Heart right ventricle (tissue), 16 donors: ENCODE results near the gene TANGO2. TPM values are rescaled to one million over a fixed set of nuclear protein-coding genes. Genes with fewer than 3 reads are reported as not detected.

Source experiments
- ATAC-seq, 8 donors: fragments of 200-7000 bp; cut with Tn5 transposase; one replicate each; pipeline ENCODE4 v1.9.1; 2020; ENCODE audit warnings: mild to moderate bottlenecking in 8 of 8, moderate library complexity in 8 of 8, moderate number of reproducible peaks in 1 of 8
- DNase-seq, 2 donors: peaks; one replicate each; pipeline ENCODE4 v3.0.0-alpha.2; 2020
- H3K27ac ChIP-seq, 10 donors: fragments of 200-600 bp; sonication (generic) in 2 of 10; one replicate each; pipeline versions ENCODE4 v1.5.0 to v1.8.0; 2020 to 2022; ENCODE audit warnings: mild to moderate bottlenecking in 3 of 10
- H3K27me3 ChIP-seq, 7 donors: fragments of 200-600 bp; one replicate each; pipeline ENCODE4 v1.8.0; 2021 to 2022; ENCODE audit warnings: mild to moderate bottlenecking in 2 of 7
- H3K36me3 ChIP-seq, 9 donors: fragments of 200-600 bp; sonication (generic) in 1 of 9; one replicate each; pipeline versions ENCODE4 v1.5.0 to v1.8.0; 2020 to 2022; ENCODE audit warnings: mild to moderate bottlenecking in 2 of 9
- H3K4me1 ChIP-seq, 9 donors: fragments of 200-600 bp; sonication (generic) in 1 of 9; one replicate each; pipeline versions ENCODE4 v1.5.0 to v1.8.0; 2020 to 2022; ENCODE audit warnings: mild to moderate bottlenecking in 4 of 9
- H3K4me3 ChIP-seq, 10 donors: fragments of 200-600 bp; sonication (generic) in 2 of 10; one replicate each; pipeline versions ENCODE4 v1.5.0 to v1.8.0; 2020 to 2022; ENCODE audit warnings: mild to moderate bottlenecking in 7 of 10, moderate library complexity in 2 of 10
- H3K9me3 ChIP-seq, 11 donors: fragments of 200-600 bp in 10 of 11; sonication (generic) in 2 of 11; one replicate each; pipeline versions ENCODE4 v1.5.0 to v1.8.0; 2013 to 2022; ENCODE audit warnings: mild to moderate bottlenecking in 2 of 11, control low read depth in 1 of 11, moderate library complexity in 1 of 11
- WGBS, 2 donors: extraction: QIAGEN DNeasy Blood & Tissue Kit; methylation state at CpG; one replicate each; pipeline ENCODE4 v1.1.7; 2013; ENCODE audit warnings: inconsistent platforms in 1 of 2; 5-methylcytosine and 5-hydroxymethylcytosine counted together
- intact Hi-C, 10 donors: fragments of 100-400 bp; cut with DNase I; formaldehyde crosslinking; loops; one replicate each; pipeline versions ENCODE4 v1.11.1 to v1.14.2; 2022
- polyA plus RNA-seq, 2 donors: library from polyadenylated mRNA; stranded (reverse); fragments of 200-250 nt; gene quantifications; one replicate each; pipeline ENCODE4 v1.2.3, GENCODE V29; 2013
- total RNA-seq, 10 donors: library from RNA; stranded (reverse); fragmentation: NEBNext Ultra II Directional in 3 of 10; extraction: Animal tissue kit (Norgen Biotek cat#: 25700) in 3 of 10; gene quantifications; one replicate each; pipeline versions ENCODE4 v1.2.1 to v1.2.4, GENCODE V29; 2021 to 2023
- TF ChIP-seq, protein P1 (sequence below), 9 donors: fragments of 200-600 bp; sonication (generic) in 2 of 9; IDR thresholded peaks; one replicate each; pipeline versions ENCODE4 v1.5.0 to v1.8.0; 2021 to 2022; ENCODE audit warnings: antibody characterized with exemption in 9 of 9, mild to moderate bottlenecking in 5 of 9, moderate library complexity in 1 of 9
- donor health status: Arrhythmogenic right ventricular cardiomyopathy.
- donor health status: ischemic (EF 13 %, LVEDD 7.1; RV severe dilation, severe dysfunction).
- donor health status: healthy with polysubstance abuse.
- donor health status: DM: no; HTN: yes; CAD: no.
- donor health status: DM: no; HTN: no; CAD: no.
- donor health status: ischemic (EF 25% LVEDD 6.9; RV normal size, moderate dysfunction).
- donor health status: ischemic (EF 25% LVEDD 5.7; RV mildly dilated, moderate dysfunction).
- donor health status: healthy.
- donor health status: DM: yes; HTN: yes; CAD: no.
- donor health status: Ischemic cardiomyopathy.
- donor health status: ischemic (EF 35%, LVEDD 5.7; RV mildly dilated, moderate dysfunction).
- donor health status: nonischemic (EF 11% LVEDD 7.7; RV severe dilation, severe dysfunction).
- donor health status: DM: yes; HTN: yes; CAD: no.
- donor health status: PGD.
- donor health status: ischemic (EF 29% LVEDD 5.4; RV normal size, mild dysfunction).
- donor health status: nonischemic (EF 23%, LVEDD 6.1; RV moderate dilation, normal function).

The TANGO2 gene
- total and polyA plus RNA-seq, 12 donors, result 34.1 to 139 (median 81.0) TPM

DNA sequence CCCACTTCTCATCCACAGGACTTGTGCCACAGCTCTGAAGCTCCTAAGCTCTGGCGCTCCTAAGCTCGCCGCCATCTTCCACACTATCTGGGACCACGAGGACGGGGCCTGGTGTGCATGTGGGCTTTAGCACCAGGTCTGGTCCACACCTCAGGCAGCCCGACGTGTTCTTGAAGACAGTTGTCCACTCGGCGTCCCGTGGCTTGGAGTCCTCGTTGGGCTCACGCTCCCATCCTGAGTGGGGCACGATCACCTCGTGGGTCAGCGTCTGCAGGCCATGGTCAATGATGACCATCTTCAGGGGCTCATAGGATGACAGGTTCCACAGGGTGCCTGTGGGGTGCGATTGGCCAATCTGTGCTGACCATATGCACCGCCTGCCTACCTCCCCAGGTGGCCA is 42.2 kb upstream of the TANGO2 start:
- no peaks in the 10 kb centered on the region for H3K9me3 ChIP-seq
- intact Hi-C loops, result loop anchor here in 1 of 10 donors (10.0 kb wide), 1 partner anchor 146 kb away; no protein-coding TSS in a partner anchor
- TF ChIP-seq, protein P1, sequence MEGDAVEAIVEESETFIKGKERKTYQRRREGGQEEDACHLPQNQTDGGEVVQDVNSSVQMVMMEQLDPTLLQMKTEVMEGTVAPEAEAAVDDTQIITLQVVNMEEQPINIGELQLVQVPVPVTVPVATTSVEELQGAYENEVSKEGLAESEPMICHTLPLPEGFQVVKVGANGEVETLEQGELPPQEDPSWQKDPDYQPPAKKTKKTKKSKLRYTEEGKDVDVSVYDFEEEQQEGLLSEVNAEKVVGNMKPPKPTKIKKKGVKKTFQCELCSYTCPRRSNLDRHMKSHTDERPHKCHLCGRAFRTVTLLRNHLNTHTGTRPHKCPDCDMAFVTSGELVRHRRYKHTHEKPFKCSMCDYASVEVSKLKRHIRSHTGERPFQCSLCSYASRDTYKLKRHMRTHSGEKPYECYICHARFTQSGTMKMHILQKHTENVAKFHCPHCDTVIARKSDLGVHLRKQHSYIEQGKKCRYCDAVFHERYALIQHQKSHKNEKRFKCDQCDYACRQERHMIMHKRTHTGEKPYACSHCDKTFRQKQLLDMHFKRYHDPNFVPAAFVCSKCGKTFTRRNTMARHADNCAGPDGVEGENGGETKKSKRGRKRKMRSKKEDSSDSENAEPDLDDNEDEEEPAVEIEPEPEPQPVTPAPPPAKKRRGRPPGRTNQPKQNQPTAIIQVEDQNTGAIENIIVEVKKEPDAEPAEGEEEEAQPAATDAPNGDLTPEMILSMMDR (IDR thresholded peaks at IDR 0.05), result no peak
- 95% methylated on average over 17 of the region's 17 CpGs for WGBS, 2 donors
- ATAC-seq (no peak), DNase-seq (no peak)
- no peaks in the 10 kb centered on the region for H3K27me3 ChIP-seq
- H3K27ac ChIP-seq, result no peak overlapping the region
- peaks cover 10 to 31% (median 15%) of the 10 kb centered on the region in 9 donors for H3K4me1 ChIP-seq
- H3K4me3 ChIP-seq, result no peak overlapping the region
- H3K36me3 ChIP-seq, result peaks cover 0 to 66% (median 16%) of the 10 kb centered on the region in 9 donors

DNA sequence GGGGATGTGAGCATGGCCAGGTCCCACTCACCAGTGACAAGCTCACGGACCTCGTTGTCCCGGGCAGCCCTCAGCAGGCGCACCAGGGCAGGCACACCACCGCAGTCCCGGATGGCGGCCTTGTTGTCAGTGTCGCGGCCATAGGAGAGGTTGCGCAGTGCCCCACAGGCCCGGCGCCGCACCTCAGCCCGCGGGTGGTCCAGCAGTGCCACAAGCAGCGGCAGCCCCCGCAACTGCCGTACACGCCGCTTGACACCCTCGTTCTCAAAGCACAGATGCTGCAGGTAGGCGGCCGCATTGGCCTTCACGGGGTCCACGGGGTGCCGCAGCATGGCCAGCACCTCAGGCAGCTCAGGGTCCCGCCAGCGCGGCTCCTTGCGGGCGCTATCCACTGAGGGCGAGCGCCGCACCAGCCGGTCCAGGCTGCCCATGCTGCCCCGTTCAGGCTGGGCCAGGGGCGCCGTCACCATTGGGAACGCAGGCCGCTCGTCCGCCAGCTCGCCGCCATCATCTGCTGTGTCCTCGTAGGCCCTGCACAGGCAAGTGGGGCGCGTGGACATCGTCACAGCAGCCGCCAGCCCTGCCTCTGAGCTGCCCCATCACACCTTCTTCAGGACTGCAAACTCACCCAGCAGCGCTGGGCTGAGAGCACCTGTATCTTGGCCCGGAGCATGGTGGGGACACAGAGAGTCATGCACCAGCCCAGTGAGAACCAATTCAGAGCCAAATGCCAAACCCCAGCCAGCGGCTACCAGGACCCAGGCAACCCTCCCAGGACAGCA is 41.0 kb upstream of the TANGO2 start:
- Histone ChIP-seq H3K4me3 (no peak overlapping the region), H3K36me3 (peaks cover 0 to 61% (median 16%) of the 10 kb centered on the region in 9 donors), H3K9me3 (no peaks in the 10 kb centered on the region), H3K27me3 (no peaks in the 10 kb centered on the region), H3K27ac (no peak overlapping the region), H3K4me1 (peaks cover 18 to 38% (median 24%) of the 10 kb centered on the region in 9 donors)
- ATAC-seq (no peak), DNase-seq (no peak)
- intact Hi-C loops, result loop anchor here in 1 of 10 donors (10.0 kb wide), 1 partner anchor 145 kb away; no protein-coding TSS in a partner anchor
- TF ChIP-seq, protein P1 (IDR thresholded peaks at IDR 0.05), result no peak
- 94 to 95% methylated on average over 52 of the region's 52 CpGs for WGBS, 2 donors

DNA sequence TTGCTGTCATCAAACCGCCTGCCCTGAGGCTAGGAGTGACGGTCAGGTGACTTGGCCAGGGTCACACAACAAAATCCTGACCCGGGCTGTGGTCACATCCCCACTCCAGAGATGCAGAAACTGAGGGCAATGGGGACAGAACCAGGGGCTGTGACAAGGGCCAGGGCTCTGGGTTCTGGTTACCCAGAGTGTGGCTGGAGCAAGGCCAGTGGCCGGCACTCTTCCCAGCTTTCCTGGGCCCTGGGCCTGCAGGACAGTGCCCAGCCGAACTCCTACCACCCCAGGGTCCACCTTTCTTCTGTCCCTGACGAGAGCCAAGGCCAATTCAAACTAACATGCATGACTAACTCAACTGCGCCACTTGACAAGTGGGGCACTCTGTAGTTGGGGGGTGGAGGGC is 40.1 kb upstream of the TANGO2 start:
- intact Hi-C loops, result no loop called here
- Histone ChIP-seq H3K4me3 (no peak overlapping the region), H3K4me1 (peaks cover 26 to 38% (median 32%) of the 10 kb centered on the region in 9 donors), H3K27ac (no peak overlapping the region), H3K9me3 (no peaks in the 10 kb centered on the region), H3K27me3 (no peaks in the 10 kb centered on the region), H3K36me3 (peaks cover 0 to 61% (median 16%) of the 10 kb centered on the region in 9 donors)
- TF ChIP-seq, protein P1 (IDR thresholded peaks at IDR 0.05), result no peak
- no peak for DNase-seq
- WGBS, 2 donors, result 92% methylated on average over 7 of the region's 7 CpGs
- ATAC-seq, result no peak

DNA sequence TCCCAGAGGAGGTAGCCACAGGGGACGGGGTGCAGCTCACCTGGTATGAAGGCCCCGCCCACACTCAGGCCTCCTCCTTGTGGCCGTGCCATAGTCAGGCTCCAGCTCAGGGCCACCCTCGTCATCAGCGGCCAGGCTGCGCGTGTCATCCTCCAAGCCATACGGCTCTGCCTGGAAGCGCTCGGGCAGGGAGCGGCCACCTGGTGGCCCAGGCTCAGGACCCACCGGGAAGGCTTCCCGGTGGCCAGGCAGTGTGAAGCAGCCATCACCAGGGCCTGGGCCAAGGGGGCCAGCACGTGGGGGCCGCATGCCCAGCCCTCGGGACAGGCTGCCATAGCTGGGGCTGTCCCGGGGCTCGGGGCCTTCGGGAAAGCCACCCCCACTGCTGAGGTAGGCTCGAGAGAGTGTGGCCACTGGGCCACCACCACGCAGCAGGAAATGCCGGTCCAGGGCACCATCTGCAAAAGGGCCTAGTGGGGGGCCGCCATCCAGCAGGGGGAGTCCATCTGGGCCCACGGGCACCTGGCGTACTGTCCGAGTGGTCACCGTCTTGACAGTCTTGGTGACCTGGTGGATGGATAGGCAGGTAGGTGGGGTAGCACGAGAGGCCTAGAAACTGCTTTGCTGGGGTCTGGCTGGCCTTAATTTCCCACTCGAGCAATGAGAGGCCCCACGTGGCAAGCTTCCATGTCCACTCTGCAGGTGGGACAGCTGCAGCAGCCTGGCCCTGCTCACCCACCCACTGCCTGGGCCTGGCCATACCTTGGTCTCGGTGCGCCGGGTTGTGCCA is 39.5 kb upstream of the TANGO2 start:
- TF ChIP-seq, protein P1 (IDR thresholded peaks at IDR 0.05), result no peak
- intact Hi-C loops, result no loop called here
- Histone ChIP-seq H3K9me3 (no peaks in the 10 kb centered on the region), H3K4me1 (peaks cover 32 to 43% (median 38%) of the 10 kb centered on the region in 9 donors), H3K4me3 (no peak overlapping the region), H3K27ac (no peak overlapping the region), H3K27me3 (no peaks in the 10 kb centered on the region), H3K36me3 (peaks cover 0 to 57% (median 14%) of the 10 kb centered on the region in 9 donors)
- no peak for ATAC-seq
- WGBS, 2 donors, result 91 to 94% methylated on average over 33 of the region's 33 CpGs
- DNase-seq, result peak in 1 of 2 donors; percentile 14
